Iris pigment epithelial cell (primary cell): ENCODE data around the gene NMNAT2.
A peak's percentile ranks its signal among the peaks of the same experiment; 100 is the strongest.
"Not testable (repeated sequence)": the region's sequence is repeated elsewhere in the genome, so short reads cannot be mapped to it uniquely, and the experiment has no call there.

Experiments used
- DNase-seq: peaks from one replicate; pipeline ENCODE4 v3.0.0-alpha.2; 2011; ENCODE audit warnings: low read depth

The NMNAT2 gene

GRCh38 chr1:183285746-183286145, 132.4 kb downstream of the NMNAT2 start:
- peak; percentile 31 for DNase-seq

- no peak for DNase-seq
Measured at GRCh38 chr1:183285256-183285655, 132.9 kb downstream of the NMNAT2 start.

DNA sequence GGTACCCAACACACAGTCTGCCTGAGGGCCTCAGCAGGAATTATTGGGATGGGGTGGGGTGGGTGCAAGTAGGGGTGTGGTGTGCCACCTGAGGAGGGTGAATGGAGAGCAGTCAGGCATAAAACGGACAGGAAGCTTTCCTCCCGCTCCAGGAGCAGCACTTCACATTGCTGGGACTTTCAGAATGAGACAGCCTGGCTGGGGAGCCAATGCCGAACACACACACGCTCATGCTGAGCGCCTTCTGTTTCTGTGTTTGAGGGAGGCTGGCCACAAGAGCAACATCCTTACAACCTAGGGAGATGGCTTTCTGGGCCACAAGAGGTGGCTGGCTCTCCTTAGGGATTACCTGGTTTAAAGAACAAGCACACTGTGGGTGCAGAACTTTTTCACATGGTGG, 134.1 kb downstream of the NMNAT2 start:
- no peak for DNase-seq

- DNase-seq: no peak
Measured at GRCh38 chr1:183283286-183283685, 134.9 kb downstream of the NMNAT2 start.

DNA sequence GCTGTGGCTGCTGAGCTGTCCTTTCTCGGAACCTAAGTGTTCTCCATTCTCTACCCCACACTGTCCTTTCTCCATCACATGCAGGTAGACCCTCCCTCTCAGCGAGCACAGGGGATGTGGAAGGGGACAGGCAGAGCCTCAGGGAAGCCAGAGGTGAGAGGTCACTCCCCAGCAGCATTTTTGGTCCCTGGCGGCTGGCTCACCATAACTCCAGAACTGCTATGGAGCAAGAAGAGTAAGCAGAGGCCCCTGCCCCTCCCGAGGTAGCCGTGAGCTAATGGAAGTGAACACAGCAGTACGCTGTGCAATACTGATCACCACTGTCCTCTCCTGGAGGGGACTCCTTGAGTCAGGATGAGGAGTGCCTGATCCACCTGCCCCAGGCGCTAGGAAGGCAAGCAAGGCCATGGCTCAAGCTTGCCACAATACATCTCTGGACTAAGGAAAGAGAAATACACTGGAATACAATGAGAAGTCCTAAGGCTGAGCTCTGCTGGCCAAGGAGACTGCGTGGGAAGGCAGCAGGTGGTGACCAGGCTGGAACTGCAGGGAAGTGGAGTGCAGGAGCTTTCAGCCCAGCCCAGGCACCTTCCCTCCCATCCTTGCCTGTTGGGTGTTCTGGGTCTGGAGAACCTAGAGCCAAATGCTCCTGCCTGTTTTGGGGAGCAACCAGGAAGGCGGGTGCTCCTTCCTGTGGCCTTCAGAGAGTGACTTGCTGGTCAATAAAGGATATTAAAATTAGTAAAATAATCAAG, 135.9 kb downstream of the NMNAT2 start:
- no peak for DNase-seq

DNA sequence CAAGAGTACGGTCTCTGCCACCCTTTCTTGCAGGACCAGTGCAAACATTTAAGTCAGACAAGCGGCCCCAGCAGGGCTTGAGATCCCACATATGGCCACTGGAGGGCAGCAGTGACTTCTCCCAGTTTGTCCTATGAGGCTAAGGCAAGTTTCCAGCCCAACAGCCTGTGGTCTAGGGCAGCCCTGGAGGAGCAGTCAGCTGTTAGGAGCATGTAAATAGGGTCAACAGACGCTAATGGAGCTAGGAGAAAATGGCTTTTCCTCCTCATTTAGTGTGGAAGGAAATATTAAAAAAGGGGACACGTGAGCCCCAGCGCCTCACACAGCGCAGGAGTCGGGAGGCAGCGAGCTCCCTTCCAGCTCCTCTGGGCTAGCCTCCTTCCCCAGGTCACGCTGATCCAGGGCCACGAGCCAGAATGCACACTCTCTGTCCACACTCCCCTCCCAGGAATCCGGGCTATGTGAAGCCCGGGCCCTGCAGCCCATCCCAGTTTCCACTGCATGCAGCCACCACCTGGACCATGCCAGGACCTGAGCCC, 136.6 kb downstream of the NMNAT2 start:
- peak; percentile 92 for DNase-seq

GRCh38 chr1:183281039-183281438, 137.1 kb downstream of the NMNAT2 start:
- peak; percentile 44 for DNase-seq

DNA sequence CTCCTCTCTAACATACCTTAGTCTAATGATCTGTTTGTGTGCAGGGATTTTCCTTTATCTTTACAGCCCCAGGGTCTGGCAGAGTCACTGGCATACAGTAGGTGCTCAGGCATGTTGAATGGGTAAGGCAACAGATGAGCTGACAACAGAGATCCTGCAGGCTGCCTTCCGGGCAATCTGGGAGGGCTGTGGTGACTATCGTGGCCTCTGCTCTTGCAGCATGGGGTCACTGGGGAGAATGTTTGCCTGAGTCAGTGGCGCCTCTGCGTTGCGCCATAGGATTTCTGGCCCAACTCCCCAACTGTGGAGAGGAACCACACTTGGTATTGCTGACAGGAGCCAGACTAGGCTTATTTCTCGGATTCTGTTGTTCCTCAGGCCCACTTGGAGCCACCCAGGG, 138.3 kb downstream of the NMNAT2 start:
- peak; percentile 96 for DNase-seq

- peak; percentile 80 for DNase-seq
Measured at GRCh38 chr1:183278739-183279591, 139.2 kb downstream of the NMNAT2 start.

- peak; percentile 72 for DNase-seq
Measured at GRCh38 chr1:183277821-183278738, 140.1 kb downstream of the NMNAT2 start.

DNA sequence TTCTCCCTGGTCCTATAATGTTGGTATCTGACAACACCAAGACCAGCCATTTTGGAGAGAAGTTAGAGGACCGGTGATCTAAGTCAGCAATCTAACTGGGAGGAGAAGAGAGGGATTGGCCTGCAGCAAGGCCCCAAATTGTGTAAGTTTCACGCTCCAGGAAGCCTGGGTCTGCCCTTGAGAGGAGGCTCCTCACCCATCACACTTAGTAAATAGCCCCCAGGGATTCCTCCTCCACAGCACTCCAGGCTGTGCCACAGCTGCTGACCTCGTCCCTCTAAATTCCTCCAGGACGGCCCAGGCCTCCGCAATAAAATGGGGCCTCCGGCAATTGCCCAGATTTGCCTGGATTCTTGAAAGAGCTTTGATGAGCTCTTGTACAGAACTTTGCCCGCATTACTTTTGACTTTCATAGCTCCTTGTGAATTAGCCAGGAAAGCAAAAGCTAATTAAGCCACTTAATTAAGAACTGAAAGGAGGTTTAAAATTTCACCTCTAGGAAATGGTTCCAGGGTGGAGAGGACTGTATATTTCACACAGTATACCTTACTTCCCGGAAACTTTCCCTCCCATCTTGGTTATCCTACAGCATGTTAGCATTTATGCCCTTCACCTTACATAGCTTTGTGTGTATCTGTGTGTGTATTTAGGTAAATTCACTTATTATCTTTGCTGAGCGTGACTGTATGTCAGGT, 141.6 kb downstream of the NMNAT2 start:
- no peak for DNase-seq

DNA sequence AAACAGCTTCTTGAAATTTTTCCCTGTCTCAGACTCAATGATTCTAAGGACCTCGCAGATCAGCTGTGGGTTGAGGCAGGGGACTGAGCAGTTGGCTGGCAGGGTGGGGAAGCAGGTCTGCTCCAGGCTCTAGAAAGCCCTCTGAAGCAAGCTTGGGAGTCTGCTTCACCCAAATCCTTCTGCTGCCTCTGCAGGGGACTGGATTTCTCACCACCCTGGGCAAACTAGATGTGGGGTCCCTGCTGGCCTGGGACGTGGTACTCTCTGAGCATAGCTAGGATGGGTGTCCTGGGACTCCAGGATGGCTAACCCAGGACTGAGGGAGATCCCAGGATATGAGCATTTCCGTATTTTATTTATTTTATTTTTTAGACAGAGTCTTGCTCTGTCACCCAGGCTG, 142.9 kb downstream of the NMNAT2 start:
- DNase-seq: no peak

DNA sequence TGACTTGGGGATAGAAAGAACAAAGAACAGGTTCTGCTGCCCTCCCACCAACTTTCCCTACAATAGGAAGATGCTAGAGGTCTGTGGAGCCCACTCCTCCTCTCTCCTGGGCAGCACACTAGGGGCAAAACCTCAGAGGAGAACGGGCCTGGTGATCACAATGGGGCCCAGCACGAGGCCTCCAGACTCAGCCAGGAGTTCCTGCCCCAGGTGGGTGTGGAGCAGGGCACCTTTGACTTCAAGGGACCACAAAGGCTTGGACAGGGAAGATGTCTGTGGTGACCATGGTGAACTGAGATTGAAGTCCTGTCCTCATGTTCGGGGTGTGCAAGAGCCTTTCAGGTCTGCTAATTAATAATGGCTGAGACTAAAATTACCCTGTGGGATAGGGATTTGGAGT, 143.3 kb downstream of the NMNAT2 start:
- DNase-seq: no peak

- DNase-seq: not testable (repeated sequence)
Measured at GRCh38 chr1:183273984-183274383, 144.2 kb downstream of the NMNAT2 start.

GRCh38 chr1:183273300-183273699, 144.9 kb downstream of the NMNAT2 start:
- peak; percentile 10 for DNase-seq

GRCh38 chr1:183272390-183272848, 145.8 kb downstream of the NMNAT2 start:
- peak; percentile 75 for DNase-seq

DNA sequence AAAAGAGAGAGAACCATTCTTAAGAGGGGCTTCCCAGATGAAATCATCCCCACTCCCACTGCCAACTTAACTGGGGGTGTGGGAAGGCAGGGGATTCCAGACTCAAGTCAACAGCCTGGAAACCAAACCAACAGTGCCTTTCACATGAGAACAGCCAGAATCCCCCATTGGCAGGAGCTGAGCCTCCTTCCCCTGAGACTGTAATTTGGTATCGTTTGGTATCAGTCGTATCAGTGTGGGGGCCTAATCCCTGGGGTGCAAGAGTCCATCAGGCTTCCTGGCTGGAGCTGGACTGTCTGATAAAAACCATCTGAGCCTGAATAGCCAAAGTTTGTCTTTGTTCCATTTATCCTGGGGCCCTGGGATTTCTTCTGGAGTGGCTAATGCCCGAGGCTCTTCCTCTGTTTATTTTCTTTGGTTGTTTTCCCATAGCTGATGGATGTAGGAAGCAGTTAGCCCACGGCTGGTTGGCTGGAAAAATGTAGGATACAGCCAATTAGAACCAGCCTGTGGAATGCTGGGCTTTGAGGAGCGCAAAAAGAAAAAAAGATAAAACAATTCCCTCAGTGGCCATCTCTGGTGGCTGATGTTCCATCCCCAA, 147.5 kb downstream of the NMNAT2 start:
- peak; percentile 74 for DNase-seq

- peak; percentile 94 for DNase-seq
Measured at GRCh38 chr1:183267646-183268431, 150.3 kb downstream of the NMNAT2 start.

DNA sequence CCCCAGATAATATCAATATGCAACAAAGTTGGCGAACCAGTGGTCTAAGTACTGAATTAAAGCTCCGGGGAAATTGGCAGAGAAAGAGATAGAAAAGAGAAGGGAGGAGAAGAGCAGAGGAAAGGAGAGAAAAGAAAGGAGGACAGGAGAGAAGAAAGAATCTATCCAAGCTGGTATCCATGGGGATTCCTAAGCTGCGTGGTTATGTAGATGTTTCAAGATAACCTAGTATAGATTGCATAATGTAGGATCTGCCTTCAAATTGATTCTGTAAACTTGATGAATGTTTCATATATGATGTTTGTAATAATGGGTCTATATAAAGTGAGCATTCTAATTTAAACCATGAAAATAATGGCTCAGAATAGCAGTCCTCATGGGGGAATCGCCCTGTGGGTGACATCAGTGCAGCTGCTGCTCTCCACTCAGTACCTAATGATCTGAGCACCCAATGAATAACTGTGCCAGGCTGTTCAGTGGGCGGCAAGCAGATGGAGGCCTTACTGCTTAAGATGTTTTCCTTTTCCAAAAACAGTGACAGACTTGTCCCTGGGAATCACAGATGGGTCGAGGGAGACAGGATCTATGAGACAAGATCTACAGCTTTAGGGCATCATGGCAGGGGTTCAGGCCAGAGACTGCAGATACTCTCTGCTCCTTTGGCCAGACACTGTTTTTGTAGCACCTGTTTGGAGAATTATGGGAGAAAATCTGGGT, 154.1 kb downstream of the NMNAT2 start:
- no peak for DNase-seq
